ENCODE results near the gene BIRC6.

BIRC6 gene

DNA sequence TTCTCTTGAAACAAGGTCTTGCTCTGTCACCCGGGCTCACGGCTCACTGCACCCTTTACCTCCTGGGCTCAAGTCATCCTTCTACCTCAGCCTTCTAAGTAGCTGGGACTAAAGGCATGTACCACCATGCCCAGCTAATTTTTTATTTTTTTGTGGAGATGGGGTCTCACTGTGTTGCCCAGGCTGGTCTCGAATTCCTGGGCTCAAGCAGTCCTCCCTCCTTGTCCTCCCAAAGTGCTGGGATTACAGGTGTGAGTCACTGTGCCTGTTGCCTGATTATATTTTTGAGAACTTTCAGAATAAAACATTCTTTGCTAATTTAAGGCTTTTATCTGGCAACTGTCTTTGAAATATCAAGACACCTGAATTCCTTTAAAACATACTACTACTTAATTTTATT, 47.9 kb downstream of the BIRC6 start:
- no peak overlapping the region for H3K4me3 ChIP-seq (ENCODE audit: low read length)
- no peak for DNase-seq (ENCODE audit: low read depth)

DNA sequence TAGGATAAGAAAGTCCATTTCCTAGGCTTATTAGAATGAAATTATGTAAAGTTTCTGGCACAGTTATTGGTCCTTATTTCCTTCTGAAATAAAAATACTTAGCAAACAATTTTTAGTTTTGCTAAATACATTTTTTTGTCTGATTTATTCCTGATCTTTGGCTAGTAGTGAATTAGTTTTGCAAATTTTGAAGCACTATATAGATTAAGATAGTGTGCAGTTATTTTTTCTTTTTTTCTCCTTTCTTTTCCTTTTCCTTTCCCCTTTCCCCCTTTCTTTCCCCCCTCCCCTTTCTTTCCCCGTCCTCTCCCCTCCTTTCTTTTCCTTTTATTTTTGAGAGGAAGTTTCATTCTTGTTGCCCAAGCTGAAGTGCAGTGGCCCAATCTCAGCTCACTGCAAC, 59.7 kb downstream of the BIRC6 start:
- TF ChIP-seq CTCF (conservative IDR thresholded peaks at IDR 0.05; ENCODE audit: low read depth, low read length): no peak
- DNase-seq (ENCODE audit: low read depth): no peak

More for the DNA sequence above, 47.9 kb downstream of the BIRC6 start:
- TF ChIP-seq CTCF (conservative IDR thresholded peaks at IDR 0.05; ENCODE audit: low read depth, low read length): no peak

DNA sequence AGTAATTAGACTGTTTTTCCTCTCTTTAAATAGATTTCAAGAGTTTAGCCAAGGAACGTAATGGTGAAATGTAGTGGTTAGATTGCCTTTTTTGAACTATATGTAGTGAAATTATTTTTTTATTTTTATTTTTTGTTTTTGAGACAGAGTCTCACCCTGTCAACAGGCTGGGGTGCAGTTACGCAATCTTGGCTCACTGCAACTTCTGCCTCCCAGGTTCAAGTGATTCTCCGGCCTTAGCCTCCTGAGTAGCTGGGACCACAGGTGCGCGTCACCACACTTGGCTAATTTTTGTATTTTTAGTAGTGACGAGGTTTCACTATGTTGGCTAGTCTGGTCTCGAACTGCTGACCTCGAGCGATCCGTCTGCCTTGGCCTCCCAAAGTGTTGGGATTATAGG, 60.8 kb downstream of the BIRC6 start:
- DNase-seq (ENCODE audit: low read depth): no peak
- no peak for TF ChIP-seq CTCF (conservative IDR thresholded peaks at IDR 0.05; ENCODE audit: low read depth, low read length)
- no peak overlapping the region for H3K4me3 ChIP-seq (ENCODE audit: low read length)

More for the DNA sequence above, 59.7 kb downstream of the BIRC6 start:
- no peak overlapping the region for H3K4me3 ChIP-seq (ENCODE audit: low read length)

DNA sequence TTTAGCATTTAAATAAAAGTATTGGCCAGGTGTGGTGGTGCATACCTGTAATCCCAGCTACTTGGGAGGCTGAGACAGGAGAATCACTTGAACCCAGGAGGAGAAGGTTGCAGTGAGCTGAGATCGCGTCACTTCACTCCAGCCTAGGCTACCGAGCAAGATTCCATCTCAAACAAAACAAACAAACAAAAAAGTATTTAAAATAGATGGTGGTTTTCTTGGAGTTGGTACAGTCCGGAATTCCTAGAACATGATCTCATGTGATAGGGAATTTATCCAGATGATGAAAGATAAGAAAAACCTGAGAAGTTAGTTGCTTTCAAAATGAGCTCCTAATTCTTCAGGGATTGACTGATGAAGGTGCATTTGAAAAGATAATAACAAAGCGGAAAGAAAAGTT, 62.0 kb downstream of the BIRC6 start:
- DNase-seq (ENCODE audit: low read depth): peak; percentile 19
- TF ChIP-seq CTCF (conservative IDR thresholded peaks at IDR 0.05; ENCODE audit: low read depth, low read length): no peak
- no peak overlapping the region for H3K4me3 ChIP-seq (ENCODE audit: low read length)

DNA sequence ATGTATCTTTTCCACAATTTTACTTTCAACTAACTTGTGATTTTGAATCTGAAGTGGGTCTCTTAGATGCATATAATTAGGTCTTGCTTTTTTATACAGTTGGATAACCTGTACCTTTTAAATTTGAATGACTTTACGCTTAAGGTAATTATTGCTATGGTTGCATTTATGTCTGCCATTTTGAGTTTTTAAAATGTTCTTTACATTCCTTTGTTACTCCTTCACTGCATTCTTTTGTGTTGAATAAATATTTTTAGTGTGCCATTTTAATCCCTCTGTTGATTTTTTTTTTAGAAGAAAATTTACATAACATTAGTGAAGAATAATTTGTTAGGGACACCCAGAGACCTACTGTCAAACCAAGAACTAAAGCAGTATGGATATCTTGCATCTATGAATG, 65.3 kb downstream of the BIRC6 start:
- DNase-seq (ENCODE audit: low read depth): no peak
- no peak for TF ChIP-seq CTCF (conservative IDR thresholded peaks at IDR 0.05; ENCODE audit: low read depth, low read length)

DNA sequence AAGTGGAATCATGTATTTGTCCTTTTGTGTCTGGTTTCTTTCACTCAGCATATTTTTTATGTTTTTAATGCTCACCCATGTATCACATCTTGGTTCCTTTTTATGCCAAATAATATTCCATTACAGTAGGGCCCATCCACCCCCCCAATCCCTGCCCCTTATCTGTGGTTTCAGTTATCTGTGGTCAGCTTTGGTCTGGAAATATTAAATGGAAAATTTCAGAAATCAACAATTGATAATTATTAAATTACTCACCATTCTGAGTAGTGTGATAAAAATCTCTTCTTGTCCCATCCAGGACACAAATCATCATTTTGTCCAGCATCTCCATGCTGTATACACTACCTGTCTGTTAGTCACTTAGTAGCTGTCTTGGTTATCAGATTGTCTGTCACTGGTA, 66.7 kb downstream of the BIRC6 start:
- no peak for DNase-seq (ENCODE audit: low read depth)
- no peak for TF ChIP-seq CTCF (conservative IDR thresholded peaks at IDR 0.05; ENCODE audit: low read depth, low read length)
- no peak overlapping the region for H3K4me3 ChIP-seq (ENCODE audit: low read length)

More for the DNA sequence above, 65.3 kb downstream of the BIRC6 start:
- no peak overlapping the region for H3K4me3 ChIP-seq (ENCODE audit: low read length)

GRCh38 chr2:32424739-32425138, 67.9 kb downstream of the BIRC6 start:
- no peak overlapping the region for H3K4me3 ChIP-seq (ENCODE audit: low read length)
- no peak for TF ChIP-seq CTCF (conservative IDR thresholded peaks at IDR 0.05; ENCODE audit: low read depth, low read length)
- no peak for DNase-seq (ENCODE audit: low read depth)

Data from retinal pigment epithelial cell (primary cell).